Measurements from ENCODE around the gene HAPLN3. TPM values are rescaled to one million over a fixed set of nuclear protein-coding genes. Genes with fewer than 3 reads are reported as not detected.

The HAPLN3 gene
- total and polyA plus RNA-seq, 4 donors: 0.21 to 0.51 (median 0.34) TPM

DNA sequence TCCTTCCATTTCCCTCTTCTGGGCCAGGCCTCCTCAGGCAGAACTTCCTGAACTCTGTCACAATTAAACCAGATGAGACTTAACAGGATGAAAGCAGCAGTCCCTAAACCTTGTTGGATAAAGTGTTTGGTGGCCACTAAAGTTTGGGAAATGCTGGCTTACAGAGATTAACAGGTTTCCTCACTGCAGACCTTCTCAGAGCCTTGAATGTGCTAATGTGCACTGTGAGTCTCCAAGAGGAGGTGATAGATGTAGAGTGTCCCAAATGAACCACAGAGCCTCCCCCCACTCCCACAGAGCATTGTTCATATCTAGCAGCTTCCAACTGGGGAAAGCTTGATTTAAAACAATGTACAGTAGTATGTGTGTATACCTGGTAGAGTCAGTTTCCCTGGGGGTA is 42.9 kb downstream of the HAPLN3 start (continued):
- TF ChIP-seq, protein P1, sequence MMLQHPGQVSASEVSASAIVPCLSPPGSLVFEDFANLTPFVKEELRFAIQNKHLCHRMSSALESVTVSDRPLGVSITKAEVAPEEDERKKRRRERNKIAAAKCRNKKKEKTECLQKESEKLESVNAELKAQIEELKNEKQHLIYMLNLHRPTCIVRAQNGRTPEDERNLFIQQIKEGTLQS (IDR thresholded peaks at IDR 0.05): no peak
- TF ChIP-seq, protein P2, sequence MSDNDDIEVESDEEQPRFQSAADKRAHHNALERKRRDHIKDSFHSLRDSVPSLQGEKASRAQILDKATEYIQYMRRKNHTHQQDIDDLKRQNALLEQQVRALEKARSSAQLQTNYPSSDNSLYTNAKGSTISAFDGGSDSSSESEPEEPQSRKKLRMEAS (IDR thresholded peaks at IDR 0.05): no peak
- no peak for TF ChIP-seq EGR1 (IDR thresholded peaks at IDR 0.05; ENCODE audit: low read depth in 2 of 2)

GRCh38 chr15:88849376-88850072 is 45.8 kb downstream of the HAPLN3 start:
- H3K9me3 ChIP-seq (ENCODE audit: control insufficient read depth in 4 of 4, low read length in 3 of 4): no peaks in the 10 kb centered on the region
- no peak overlapping the region for H3K27ac ChIP-seq (ENCODE audit: low read depth in 1 of 2, low read length in 2 of 2)
- no peaks in the 10 kb centered on the region for H3K4me1 ChIP-seq (ENCODE audit: control insufficient read depth in 4 of 4, insufficient read depth in 4 of 4, low read length in 3 of 4)
- no peak overlapping the region for H3K4me3 ChIP-seq (ENCODE audit: low read depth in 1 of 3, low read length in 3 of 3)
- H3K9ac ChIP-seq (ENCODE audit: low read depth in 1 of 2, low read length in 2 of 2): no peak overlapping the region
- TF ChIP-seq RXRA (IDR thresholded peaks at IDR 0.05) (no peak), JUND (IDR thresholded peaks at IDR 0.05) (no peak), YY1 (IDR thresholded peaks at IDR 0.05) (no peak), FOXA1 (IDR thresholded peaks at IDR 0.05) (no peak), ZBTB33 (IDR thresholded peaks at IDR 0.05) (no peak), NR2F2 (IDR thresholded peaks at IDR 0.05) (no peak), EGR1 (IDR thresholded peaks at IDR 0.05; ENCODE audit: low read depth in 2 of 2) (no peak), HNF4A (conservative IDR thresholded peaks at IDR 0.05) (no peak), HNF4G (IDR thresholded peaks at IDR 0.05) (no peak), FOXA2 (IDR thresholded peaks at IDR 0.05) (no peak), RAD21 (IDR thresholded peaks at IDR 0.05) (no peak), SP1 (IDR thresholded peaks at IDR 0.05) (no peak)
- TF ChIP-seq, protein P2 (IDR thresholded peaks at IDR 0.05): no peak
- TF ChIP-seq, protein P1 (IDR thresholded peaks at IDR 0.05): no peak
- no peaks in the 10 kb centered on the region for H3K36me3 ChIP-seq (ENCODE audit: control insufficient read depth in 4 of 4, insufficient read depth in 3 of 4, low read depth in 1 of 4, low read length in 3 of 4)
- H3K27me3 ChIP-seq (ENCODE audit: control insufficient read depth in 4 of 4, insufficient read depth in 4 of 4, low read length in 3 of 4): peaks cover 0 to 5% (median 0%) of the 10 kb centered on the region in 4 donors
- WGBS: 89% methylated on average over 22 of the region's 22 CpGs
- DNase-seq (ENCODE audit: low spot score): no peak

DNA sequence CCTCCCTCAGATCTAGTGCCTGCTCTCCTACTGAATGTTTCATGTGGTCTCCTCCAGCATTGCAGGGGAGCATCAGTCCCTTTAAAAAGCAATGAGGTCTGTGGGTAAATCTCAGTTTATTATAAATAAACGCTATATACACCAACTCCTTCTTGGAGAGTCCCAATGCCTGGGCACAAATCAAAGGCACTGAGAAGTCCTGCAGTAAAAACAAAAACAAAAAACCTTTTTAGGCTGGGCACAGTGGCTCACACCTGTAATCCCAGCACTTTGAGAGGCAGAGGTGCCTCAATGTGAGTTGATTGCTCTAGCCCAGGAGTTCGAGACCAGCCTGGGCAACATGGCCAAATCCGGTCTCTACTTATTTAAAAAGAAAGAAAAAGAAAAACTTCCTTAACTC is 47.1 kb downstream of the HAPLN3 start:
- Histone ChIP-seq H3K27ac (ENCODE audit: low read depth in 1 of 2, low read length in 2 of 2) (no peak overlapping the region), H3K36me3 (ENCODE audit: control insufficient read depth in 4 of 4, insufficient read depth in 3 of 4, low read depth in 1 of 4, low read length in 3 of 4) (no peaks in the 10 kb centered on the region), H3K4me1 (ENCODE audit: control insufficient read depth in 4 of 4, insufficient read depth in 4 of 4, low read length in 3 of 4) (no peaks in the 10 kb centered on the region), H3K9me3 (ENCODE audit: control insufficient read depth in 4 of 4, low read length in 3 of 4) (no peaks in the 10 kb centered on the region), H3K27me3 (ENCODE audit: control insufficient read depth in 4 of 4, insufficient read depth in 4 of 4, low read length in 3 of 4) (peaks cover 0 to 5% (median 0%) of the 10 kb centered on the region in 4 donors), H3K4me3 (ENCODE audit: low read depth in 1 of 3, low read length in 3 of 3) (no peak overlapping the region), H3K9ac (ENCODE audit: low read depth in 1 of 2, low read length in 2 of 2) (no peak overlapping the region)
- no peak for TF ChIP-seq RAD21 (IDR thresholded peaks at IDR 0.05)
- TF ChIP-seq TAF1 (conservative IDR thresholded peaks at IDR 0.05): no peak
- TF ChIP-seq REST (IDR thresholded peaks at IDR 0.05): no peak
- TF ChIP-seq SP1 (IDR thresholded peaks at IDR 0.05): no peak
- no peak for TF ChIP-seq HNF4G (IDR thresholded peaks at IDR 0.05)
- no peak for TF ChIP-seq FOXA1 (IDR thresholded peaks at IDR 0.05)
- TF ChIP-seq FOXA2 (IDR thresholded peaks at IDR 0.05): no peak
- TF ChIP-seq YY1 (IDR thresholded peaks at IDR 0.05): no peak
- TF ChIP-seq RXRA (IDR thresholded peaks at IDR 0.05): no peak
- no peak for TF ChIP-seq JUND (IDR thresholded peaks at IDR 0.05)
- TF ChIP-seq NR2F2 (IDR thresholded peaks at IDR 0.05): no peak
- no peak for TF ChIP-seq ZBTB33 (IDR thresholded peaks at IDR 0.05)
- no peak for TF ChIP-seq EGR1 (IDR thresholded peaks at IDR 0.05; ENCODE audit: low read depth in 2 of 2)
- TF ChIP-seq, protein P2 (IDR thresholded peaks at IDR 0.05): no peak
- WGBS: 90% methylated on average over 3 of the region's 3 CpGs
- no peak for DNase-seq (ENCODE audit: low spot score)

Data from liver (tissue), 9 donors.